Stimulated activated CD4-positive, alpha-beta T cell treated with anti-CD3 and anti-CD28 coated beads, Interleukin-12 subunit alpha, Interleukin-12 subunit beta, amount 100 ng/mL, for 24 hours (primary cell): ENCODE data around the gene HOXC9.
A peak's percentile ranks its signal among the peaks of the same experiment; 100 is the strongest.

Experiments
- DNase-seq, 2 experiments: peaks; one replicate each; pipeline ENCODE4 v3.0.0-alpha.2; 2020; ENCODE audit warnings: low read depth in 2 of 2

HOXC9 gene

GRCh38 chr12:54015018-54015931, 15.3 kb downstream of the HOXC9 start:
- no peak for DNase-seq

GRCh38 chr12:54016051-54016450, 16.1 kb downstream of the HOXC9 start:
- DNase-seq, result no peak

DNA sequence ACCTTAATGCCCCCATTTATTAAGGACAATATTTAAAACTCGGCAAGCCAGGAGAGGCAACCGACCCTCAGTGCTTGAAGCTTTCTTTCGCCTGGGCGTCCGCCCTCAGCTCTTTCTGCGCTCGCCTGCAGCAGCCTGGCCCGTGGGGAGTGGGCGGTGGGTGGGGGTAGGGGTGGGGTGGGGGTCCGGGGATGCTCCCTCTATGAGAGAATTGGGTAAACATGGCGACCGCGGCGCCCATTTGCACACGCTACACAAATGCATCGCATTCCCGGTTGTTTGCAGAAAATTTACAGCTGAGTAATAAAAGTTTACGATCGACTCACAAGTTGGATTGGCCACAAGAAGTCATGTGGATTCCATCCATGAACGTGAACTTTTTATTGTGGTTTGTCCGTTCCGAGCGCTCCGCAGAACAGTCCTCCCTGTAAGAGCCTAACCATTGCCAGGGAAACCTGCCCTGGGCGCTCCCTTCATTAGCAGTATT, 16.6 kb downstream of the HOXC9 start:
- DNase-seq, result no peak

- no peak for DNase-seq
These were observed 17.2 kb downstream of the HOXC9 start for GRCh38 chr12:54017027-54017788.

GRCh38 chr12:54017878-54018467, 18.0 kb downstream of the HOXC9 start:
- peak; percentile 49 to 56 for DNase-seq

DNA sequence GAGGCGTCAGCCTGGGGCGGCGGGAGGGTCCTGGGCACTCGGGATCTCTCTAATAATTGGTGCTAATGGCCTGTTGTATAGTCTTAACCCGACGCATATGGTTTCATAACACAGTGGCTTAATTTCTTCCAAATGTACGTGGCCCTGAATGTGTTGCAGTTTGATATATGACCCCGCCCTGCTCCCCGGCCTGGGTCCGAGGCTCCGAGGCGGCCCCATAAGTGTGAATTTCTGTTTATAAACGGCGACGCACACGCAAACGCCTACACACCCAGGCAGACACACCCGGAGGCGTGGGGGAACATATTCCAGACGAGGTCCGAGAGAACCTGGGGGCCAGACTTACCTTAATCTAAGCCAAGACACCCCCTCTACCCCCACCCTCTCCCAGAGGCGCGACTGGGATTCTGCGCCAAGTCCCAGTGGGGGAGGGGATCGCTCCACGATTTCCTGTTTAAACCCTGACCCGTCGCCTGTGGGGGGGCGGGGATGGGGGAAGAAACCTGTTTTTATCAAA, 18.6 kb downstream of the HOXC9 start:
- no peak for DNase-seq

DNA sequence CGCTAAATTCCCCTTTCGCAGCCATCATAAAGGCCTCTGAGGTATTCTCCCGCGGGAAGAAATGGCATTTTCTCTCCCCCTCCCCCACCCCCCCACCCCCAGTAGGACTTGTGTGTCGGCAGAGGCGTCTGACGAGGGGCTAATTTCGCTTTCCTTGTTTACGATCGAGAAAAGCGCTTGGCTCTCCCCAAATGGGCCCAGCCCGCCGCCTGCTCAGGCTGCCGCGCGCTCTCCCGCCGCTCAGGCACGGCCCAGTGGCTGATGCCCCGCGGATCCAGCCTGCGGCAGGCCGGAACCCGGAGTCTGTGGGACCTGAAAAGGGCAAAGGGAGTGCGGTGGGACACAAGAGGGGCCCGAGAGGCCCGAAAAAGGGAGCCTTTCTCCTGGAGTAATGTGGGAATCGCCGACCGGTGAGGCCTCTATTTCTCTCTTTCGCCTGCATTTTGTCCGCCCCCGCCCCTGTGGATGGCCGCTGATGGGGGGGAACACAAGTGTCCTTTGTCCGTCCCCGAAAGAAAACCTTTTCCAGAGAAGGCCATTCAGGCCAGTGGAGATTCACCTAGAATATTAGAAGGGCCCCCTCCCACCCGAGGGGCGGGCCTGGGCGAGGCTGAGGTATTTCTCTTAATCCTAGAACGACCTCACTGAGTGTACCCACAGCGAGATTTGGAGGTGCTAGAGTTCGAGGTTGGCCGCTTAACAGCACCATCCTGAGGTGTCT, 19.3 kb downstream of the HOXC9 start:
- no peak for DNase-seq

DNA sequence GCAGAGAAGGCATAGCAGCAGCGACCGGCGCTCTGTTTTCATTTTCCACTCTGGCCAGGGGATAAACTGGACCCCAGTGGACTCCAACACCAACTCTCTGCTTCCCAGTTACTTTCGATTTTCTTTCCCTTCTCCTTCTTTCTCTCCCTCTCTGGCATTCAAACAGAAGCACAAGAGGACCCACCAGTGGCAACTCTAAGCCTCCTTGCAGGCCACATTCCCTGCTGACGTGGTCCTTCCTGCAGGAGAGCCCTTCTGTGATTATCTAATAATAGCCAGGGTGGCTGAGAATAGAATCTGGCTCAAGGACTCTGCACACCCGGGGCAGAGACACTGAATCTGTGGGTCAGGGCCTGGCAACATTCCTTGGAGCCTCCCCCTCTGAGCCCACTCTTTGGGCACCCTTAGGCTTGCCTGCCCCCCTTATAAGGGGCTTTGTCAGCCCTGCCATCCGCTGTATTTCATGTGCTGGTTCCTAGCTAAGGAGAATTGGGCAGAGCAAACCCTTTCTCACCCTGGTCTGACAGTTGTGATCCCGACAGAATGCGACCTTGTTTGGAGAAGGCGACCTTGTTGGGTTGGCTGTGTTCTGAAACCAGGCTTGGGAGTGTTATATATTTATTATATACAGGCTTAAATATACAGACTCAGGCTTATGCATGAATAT, 20.1 kb downstream of the HOXC9 start:
- no peak for DNase-seq

GRCh38 chr12:54020591-54021405, 20.8 kb downstream of the HOXC9 start:
- no peak for DNase-seq

DNA sequence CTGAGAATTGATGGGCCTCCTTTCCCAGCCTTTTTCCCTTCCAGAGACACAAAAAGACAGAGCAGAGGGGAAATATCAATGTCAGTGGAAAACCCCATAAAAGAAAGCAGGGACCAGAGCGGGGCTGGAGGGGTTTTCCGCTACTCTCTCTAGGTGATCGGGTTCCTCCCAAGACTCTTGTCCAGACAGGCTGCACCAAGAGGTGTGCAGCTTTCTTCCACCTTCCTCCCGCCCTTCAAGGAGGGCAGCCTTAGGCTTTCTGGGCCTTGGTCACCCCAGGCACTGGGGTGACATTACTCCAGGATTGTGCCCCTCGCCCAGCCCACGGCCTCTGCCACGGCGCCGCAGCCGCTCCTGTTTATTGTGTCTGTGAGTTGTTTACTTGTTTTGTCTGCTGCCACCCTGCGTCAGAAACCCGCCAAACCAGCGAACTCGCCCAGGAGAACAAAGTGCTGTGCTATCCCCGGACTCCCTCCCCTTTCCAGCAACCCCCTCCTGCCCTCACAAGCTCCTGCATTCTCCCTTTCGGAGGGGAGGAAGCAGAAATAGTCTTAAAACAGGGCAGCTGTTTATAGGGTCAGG, 21.6 kb downstream of the HOXC9 start:
- DNase-seq, result no peak

- DNase-seq, result no peak
These were observed 23.3 kb downstream of the HOXC9 start for GRCh38 chr12:54022960-54023884.

- no peak for DNase-seq
These were observed 24.2 kb downstream of the HOXC9 start for GRCh38 chr12:54024127-54024526.

DNA sequence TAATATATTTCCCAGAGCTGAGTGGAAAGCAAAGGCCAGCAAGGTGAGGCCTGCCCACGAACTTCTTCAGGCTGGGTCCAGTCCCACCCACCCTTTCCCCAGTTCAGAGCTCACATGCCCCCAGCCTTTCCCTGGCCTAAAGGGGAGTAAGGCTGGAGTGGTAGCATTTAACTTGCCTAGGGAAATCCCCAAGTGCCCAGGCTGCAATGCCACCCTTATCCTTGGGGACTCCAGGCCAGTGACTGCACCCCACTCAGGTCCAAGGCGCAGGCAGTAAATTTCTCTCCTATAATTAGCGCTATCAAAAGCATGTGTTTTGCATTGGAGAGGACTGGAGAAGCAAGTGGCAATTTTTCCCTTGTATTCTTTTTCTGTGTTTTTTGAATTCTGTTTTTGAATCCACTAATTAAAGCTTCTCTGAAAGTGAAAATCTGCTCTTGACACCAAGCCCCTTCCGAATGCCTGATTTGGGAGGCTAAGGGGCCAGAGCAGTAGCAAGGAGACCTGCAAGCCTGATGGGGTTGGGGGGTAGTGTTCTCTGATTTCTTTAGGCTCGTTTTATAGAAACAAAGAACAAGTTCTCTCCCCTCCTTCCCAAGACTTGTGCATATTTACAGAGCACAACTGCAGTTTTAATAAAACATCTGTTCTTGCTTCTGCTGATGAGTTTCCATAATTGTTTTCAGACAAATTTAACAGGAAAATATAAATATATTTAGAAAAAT, 24.8 kb downstream of the HOXC9 start:
- DNase-seq, result no peak

DNA sequence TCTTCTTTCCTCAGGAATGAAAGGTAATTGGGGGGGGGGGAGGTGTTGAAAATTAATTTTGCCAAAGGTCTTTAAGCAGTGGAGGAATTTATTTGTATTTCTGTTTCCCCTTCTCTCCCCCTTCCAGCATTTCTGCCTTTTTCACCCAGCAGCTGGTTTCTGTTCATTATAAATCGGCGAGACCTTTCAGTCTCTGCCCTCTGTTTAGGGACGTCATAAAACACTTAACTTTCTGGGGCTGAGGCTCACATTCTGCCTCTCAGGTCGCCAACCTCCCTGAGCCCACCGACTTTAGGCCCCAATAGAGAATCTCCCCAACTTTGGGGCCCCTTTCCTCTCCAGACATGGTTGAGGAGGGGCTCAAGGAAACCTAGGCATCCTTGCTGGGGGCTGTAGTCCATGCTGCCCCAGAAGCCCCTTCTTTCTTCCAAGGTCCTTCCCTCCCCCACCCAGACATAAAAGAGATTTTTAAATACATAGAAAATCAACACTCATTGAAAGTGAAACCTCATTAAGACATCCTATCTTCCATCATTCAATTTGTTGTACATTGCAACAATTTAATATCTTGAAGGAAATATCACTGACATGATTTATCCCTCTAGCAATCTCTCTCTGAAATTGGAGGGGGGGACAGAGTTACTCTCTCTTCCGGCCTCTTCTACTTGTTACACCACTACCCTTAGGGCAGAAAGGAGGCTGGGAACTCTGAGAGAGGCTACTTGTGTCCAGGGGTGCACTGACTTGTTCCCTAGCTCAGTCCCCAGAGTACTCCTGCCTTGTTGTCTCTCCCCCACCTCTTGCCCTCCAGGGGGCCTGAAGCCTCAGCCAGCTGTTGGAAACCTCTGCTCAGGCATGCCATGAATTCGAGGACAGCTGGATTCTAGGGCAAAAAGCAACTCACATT, 25.8 kb downstream of the HOXC9 start:
- DNase-seq, result no peak

GRCh38 chr12:54026640-54027441, 26.9 kb downstream of the HOXC9 start:
- no peak for DNase-seq

- no peak for DNase-seq
These were observed 27.5 kb downstream of the HOXC9 start for GRCh38 chr12:54027442-54027786.
